HG03097 (cell line): ENCODE results near the gene FMO1.
"Not testable (repeated sequence)": the region's sequence is repeated elsewhere in the genome, so short reads cannot be mapped to it uniquely, and the experiment has no call there.

Experiments
- ATAC-seq: cut with Tn5 transposase; IDR thresholded peaks from one replicate; pipeline ENCODE4 v1.9.1; 2021; ENCODE audit not compliant: unreplicated experiment, low FRiP score

FMO1 gene

GRCh38 chr1:171248302-171248701 lies at the start of gene FMO1:
FMO1 (plus strand) TSS chr1:171248494; CDS start chr1:171258088, 9,594 bp downstream.
- ATAC-seq, result no peak

- ATAC-seq, result no peak
Measured at GRCh38 chr1:171204296-171204695, 44.0 kb upstream of the FMO1 start.

GRCh38 chr1:171206204-171206977 lies 41.9 kb upstream of the FMO1 start:
- no peak for ATAC-seq

- ATAC-seq, result no peak
Measured at GRCh38 chr1:171206978-171207355, 41.3 kb upstream of the FMO1 start.

- no peak for ATAC-seq
Measured at GRCh38 chr1:171207377-171207776, 40.9 kb upstream of the FMO1 start.

- ATAC-seq, result no peak
Measured at GRCh38 chr1:171210355-171210754, 37.9 kb upstream of the FMO1 start.

- no peak for ATAC-seq
Measured at GRCh38 chr1:171212607-171213351, 35.5 kb upstream of the FMO1 start.

GRCh38 chr1:171213559-171214454 lies 34.5 kb upstream of the FMO1 start:
- ATAC-seq, result no peak

- no peak for ATAC-seq
Measured at GRCh38 chr1:171217658-171218443, 30.4 kb upstream of the FMO1 start.

- ATAC-seq, result no peak
Measured at GRCh38 chr1:171218661-171219060, 29.6 kb upstream of the FMO1 start.

- no peak for ATAC-seq
Measured at GRCh38 chr1:171219346-171220080, 28.8 kb upstream of the FMO1 start.

GRCh38 chr1:171220081-171220420 lies 28.2 kb upstream of the FMO1 start:
- ATAC-seq, result no peak

- ATAC-seq, result no peak
Measured at GRCh38 chr1:171220581-171221054, 27.7 kb upstream of the FMO1 start.

GRCh38 chr1:171221665-171222591 lies 26.4 kb upstream of the FMO1 start:
- no peak for ATAC-seq

GRCh38 chr1:171222936-171223335 lies 25.4 kb upstream of the FMO1 start:
- no peak for ATAC-seq

- not testable (repeated sequence) for ATAC-seq
Measured at GRCh38 chr1:171224257-171224656, 24.0 kb upstream of the FMO1 start.

- no peak for ATAC-seq
Measured at GRCh38 chr1:171226747-171227370, 21.4 kb upstream of the FMO1 start.

GRCh38 chr1:171231326-171231725 lies 17.0 kb upstream of the FMO1 start:
- no peak for ATAC-seq
